Fibroblast of the aortic adventitia (primary cell): ENCODE measurements around the gene SH3PXD2A. TPM values are rescaled to one million over a fixed set of nuclear protein-coding genes. Genes with fewer than 3 reads are reported as not detected.
A peak's percentile ranks its signal among the peaks of the same experiment; 100 is the strongest.

ENCODE experiments used
- DNase-seq: peaks from one replicate; pipeline ENCODE4 v3.0.0-alpha.2; 2010; ENCODE audit warnings: low read depth
- H3K4me3 ChIP-seq: 2 replicates; pipeline ENCODE4 v1.5.1; 2011; ENCODE audit warnings: low read depth, mild to moderate bottlenecking, control low read depth, low read length, moderate library complexity
- total RNA-seq: library from RNA; depleted of rRNA; stranded (reverse); fragments of >200 nt; gene quantifications from 2 replicates; pipeline ENCODE4 v1.2.3, GENCODE V29; 2012; ENCODE audit warnings: low replicate concordance
- TF ChIP-seq, protein P1 (sequence below): IDR thresholded peaks from 2 replicates; pipeline ENCODE4 v1.5.1; 2011; ENCODE audit warnings: mild to moderate bottlenecking, low read length, control low read depth, inconsistent platforms; ENCODE audit not compliant: insufficient read depth

Gene SH3PXD2A
- total RNA-seq, 1 donor = 20.4 TPM

DNA sequence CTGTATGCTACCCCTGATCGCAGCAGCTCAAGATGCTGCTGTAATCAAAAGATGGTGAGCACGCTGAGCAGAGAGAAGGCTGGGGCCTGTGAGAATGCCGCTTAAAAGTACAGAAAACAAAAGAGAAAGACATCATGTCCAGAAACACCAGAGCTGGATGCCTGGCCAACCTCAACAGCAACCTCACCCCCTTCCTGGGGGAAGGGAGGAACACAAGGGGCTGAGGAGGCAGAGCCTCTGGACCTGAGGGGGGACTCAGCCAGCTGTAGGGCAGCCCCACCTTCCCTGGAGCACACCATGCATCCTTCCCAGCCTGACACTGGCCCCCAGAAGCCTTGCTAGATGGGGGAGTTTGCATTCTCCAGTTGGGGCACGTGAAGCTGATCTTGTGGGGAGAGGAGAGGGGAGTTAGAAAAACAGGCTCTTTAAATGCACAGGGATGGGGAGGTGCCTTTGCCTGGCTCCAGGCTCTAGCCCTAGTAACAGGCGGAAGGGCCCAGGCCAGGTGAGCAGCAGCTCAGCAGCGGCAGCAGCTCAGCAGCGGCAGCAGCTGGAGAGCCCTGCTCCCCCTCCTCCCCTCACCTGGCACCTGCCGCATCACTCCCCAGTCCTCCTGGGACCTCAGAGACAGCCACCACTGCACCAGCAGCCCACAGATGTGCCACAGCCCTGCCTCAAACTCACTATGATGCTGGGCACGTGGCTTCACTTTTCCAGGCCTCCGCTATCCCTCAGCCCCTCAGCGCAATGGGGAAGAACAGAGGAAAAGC is 205.5 kb downstream of the SH3PXD2A start:
- DNase-seq = no peak
- no peak overlapping the region for H3K4me3 ChIP-seq
- TF ChIP-seq, protein P1, sequence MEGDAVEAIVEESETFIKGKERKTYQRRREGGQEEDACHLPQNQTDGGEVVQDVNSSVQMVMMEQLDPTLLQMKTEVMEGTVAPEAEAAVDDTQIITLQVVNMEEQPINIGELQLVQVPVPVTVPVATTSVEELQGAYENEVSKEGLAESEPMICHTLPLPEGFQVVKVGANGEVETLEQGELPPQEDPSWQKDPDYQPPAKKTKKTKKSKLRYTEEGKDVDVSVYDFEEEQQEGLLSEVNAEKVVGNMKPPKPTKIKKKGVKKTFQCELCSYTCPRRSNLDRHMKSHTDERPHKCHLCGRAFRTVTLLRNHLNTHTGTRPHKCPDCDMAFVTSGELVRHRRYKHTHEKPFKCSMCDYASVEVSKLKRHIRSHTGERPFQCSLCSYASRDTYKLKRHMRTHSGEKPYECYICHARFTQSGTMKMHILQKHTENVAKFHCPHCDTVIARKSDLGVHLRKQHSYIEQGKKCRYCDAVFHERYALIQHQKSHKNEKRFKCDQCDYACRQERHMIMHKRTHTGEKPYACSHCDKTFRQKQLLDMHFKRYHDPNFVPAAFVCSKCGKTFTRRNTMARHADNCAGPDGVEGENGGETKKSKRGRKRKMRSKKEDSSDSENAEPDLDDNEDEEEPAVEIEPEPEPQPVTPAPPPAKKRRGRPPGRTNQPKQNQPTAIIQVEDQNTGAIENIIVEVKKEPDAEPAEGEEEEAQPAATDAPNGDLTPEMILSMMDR = no peak

DNA sequence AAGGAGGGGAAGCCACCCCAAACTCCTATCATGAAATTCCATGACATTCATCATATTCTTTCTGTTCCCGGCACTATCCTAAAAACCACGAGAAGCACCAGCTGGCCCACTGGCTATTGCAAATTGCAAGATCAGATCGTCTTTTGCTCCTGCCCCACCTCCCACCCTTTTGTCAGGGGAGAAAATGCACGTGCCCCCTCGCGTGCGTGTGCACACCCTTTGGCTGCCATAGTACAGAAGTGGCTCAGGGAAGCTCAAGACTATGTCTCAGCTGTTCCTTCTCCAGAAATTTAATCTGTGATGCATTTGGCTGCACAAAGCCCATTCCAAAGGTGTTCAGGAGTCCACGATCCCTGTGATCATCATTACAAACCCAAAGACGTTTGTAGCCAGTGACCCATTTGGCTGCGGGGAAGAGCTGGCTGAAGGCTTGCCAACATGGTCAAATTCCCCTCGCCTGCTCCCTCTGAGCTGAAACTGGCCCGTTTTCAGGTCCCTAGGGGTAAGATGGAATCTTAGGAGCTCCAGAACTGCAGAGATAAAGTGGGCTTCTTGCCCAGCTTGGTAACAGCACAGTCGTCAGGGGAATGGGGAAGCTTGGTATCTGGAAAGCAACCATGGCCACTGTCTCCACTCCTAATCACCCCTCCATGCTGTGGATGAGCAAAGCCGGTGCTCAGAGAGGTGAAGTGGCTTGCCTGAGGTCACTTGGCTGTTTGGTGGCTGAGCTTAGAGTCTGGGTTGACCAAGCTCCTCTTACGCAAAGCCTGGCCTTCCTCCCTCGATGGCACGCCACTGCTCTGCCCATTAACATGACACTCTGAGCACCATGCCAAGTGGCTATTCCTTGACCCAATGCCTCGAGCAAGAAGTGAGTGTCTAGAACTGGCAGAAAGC is 206.5 kb downstream of the SH3PXD2A start:
- H3K4me3 ChIP-seq = no peak overlapping the region
- peak; percentile 98 for DNase-seq
- TF ChIP-seq, protein P1 = no peak

- no peak overlapping the region for H3K4me3 ChIP-seq
- TF ChIP-seq, protein P1 = no peak
- DNase-seq = peak; percentile 68
These were observed 207.1 kb downstream of the SH3PXD2A start for GRCh38 chr10:103648251-103648635.

- TF ChIP-seq, protein P1 = no peak
- DNase-seq = no peak
These were observed 209.1 kb downstream of the SH3PXD2A start for GRCh38 chr10:103646304-103646703.

GRCh38 chr10:103645141-103646054 is 210.0 kb downstream of the SH3PXD2A start:
- TF ChIP-seq, protein P1 = no peak
- no peak overlapping the region for H3K4me3 ChIP-seq
- DNase-seq = peak; percentile 93

More at GRCh38 chr10:103646304-103646703, 209.1 kb downstream of the SH3PXD2A start:
- H3K4me3 ChIP-seq = no peak overlapping the region

DNA sequence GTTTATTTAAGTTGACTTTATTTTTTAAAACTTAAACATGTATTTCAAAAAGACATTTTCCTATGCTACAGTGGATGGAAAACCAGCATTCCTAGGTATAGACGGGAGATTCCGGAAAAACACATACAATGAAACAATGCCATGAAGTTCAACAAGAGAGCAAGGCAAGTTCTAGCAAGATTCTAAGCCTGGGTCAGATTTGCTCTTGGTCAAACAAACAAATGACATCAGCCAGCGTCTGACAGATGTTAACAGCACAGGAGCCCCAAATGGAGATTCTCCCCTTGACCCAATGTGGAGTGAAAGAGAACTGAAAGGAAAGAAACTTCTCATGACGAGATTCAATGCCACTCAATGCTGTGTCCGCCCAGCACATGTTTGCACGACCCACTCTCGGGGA is 212.0 kb downstream of the SH3PXD2A start:
- DNase-seq = no peak
- H3K4me3 ChIP-seq = no peak overlapping the region
- TF ChIP-seq, protein P1 = no peak
